Activated CD8-positive, alpha-beta memory T cell treated with anti-CD3 and anti-CD28 coated beads for 4 hours (primary cell): ENCODE results near the gene PPP1R2B.
"Not testable (repeated sequence)": the region's sequence is repeated elsewhere in the genome, so short reads cannot be mapped to it uniquely, and the experiment has no call there.

ENCODE experiments used
- DNase-seq, 2 donors: peaks; one replicate each; pipeline ENCODE4 v3.0.0-alpha.2; 2020; ENCODE audit warnings: low read depth in 2 of 2

PPP1R2B gene

DNA sequence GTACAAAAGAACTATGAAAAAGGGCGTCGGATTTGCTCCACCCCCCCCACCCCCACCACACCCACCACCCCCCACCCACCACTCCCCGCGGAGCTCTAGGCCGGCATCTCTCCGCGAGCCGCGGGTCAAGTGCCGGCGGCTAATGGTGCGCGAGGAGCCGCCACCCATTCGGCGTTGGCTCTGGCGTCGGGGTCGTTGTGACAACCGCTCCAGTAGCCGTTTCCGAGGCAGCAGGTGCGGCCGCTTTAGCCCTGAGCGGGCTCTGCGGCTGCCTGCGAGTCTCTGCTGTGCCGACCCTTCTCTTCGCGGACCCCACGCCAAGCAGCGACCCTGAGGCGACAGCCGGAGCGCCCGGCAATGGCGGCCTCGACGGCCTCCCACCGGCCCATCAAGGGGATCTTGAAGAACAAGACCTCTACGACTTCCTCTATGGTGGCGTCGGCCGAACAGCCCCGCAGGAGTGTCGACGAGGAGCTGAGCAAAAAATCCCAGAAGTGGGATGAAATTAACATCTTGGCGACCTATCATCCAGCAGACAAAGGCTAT, at the start of gene PPP1R2B:
Gene PPP1R2B, plus strand, starts transcription at position 90 of the 546 bp plus-strand sequence. Its CDS starts 268 bp downstream, at position 358.
- no peak for DNase-seq

DNA sequence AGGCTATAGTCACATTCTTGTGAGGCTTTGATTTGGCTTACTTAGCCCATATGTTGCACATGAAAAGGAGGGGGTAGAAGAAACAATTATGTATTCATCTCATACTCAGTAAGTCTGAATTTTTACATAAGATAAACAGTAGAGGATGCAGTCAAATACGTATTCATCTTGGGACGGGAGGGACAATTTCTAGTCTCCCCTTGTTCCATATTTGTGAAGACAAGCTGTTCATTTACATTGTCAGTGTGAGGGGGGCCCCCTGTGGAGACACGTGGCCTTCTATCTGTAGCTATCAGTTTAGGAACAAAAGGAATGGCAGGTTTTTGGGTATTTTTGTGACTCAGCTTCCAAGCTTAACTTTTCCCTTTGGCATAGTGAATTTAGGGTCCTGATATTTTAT, 49.2 kb upstream of the PPP1R2B start:
- DNase-seq: no peak

DNA sequence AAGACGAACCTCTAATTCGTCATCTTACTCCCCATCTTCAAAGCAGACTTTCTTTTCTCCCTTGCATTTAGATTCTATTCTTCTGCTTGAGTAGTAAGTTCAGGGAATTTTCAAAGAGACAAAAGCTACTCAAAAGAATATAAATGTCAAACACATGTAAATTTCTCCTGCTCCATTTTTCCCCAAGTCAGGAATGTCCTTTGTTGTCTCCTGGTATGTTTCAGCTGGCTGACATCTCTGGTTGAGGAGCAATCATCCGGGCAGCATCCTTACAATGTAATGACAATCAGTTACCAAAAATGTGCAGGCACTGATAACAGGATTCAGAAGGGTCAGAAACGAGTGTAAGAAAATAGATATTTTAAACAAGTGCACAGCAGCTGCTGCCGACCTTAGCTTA, 47.6 kb upstream of the PPP1R2B start:
- no peak for DNase-seq

DNA sequence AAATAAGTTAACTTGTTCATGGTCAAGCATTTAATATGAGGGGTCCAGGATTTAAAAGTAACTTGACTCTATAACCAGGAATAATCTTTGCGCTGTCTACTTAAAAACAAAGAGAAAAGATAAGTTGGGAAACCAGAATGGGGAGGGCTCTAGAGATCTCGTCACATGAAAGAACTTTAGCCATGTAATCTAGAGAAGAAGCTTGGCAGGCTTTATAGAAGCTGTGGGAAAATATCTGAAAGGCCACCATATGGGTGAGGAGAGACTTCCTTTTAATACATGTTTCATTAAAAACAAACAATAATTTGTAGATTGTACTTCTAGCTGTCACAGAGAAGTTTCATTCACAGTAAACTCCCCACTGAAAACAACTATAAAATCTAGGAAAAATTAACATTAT, 46.7 kb upstream of the PPP1R2B start:
- no peak for DNase-seq

DNA sequence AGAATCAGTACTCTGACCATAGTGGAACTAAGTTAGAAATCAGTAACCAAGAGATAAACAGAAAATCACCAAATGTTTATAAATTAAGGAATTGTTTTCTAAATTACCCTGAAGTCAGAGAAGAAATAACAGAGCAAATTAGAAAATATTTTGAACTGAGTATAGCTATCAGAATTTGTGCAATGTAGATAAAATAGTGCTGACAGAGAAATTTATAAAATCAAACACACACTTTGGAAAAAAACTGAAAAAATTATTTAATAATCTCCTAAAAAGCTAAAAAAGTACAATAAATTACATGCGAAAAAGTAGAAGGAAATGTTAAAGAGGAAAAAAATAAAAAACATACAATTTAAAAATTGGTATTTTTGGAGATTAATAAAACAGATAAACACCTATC, 37.1 kb upstream of the PPP1R2B start:
- DNase-seq: no peak

DNA sequence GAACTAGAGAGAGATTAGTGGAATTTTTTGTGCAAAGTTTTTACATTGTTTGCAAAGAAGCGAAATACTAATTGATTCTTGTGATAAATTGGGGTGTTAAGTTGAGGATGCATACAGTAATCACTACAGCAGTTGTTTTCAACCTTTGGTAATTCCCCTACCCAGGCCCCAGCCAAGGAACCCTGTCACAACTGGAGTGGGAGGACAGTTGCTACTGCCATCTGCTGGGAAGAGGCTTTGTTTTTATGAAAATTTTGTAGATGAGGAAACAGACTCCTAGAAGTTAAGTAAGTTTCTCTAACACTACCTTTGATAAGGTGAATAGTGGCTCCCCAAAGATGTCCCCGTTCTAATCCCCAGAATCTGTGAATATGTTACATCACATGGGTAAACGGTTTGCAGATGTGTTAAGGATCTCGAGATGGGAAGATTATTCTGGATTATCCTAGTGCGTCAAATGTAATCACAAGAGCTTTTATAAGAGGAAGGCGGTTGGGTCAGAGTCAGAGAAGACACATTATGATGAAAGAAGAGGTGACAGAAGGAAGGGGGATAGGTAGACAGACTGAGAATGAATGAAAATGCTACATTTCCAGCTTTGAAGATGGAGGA, 34.0 kb upstream of the PPP1R2B start:
- DNase-seq: no peak

DNA sequence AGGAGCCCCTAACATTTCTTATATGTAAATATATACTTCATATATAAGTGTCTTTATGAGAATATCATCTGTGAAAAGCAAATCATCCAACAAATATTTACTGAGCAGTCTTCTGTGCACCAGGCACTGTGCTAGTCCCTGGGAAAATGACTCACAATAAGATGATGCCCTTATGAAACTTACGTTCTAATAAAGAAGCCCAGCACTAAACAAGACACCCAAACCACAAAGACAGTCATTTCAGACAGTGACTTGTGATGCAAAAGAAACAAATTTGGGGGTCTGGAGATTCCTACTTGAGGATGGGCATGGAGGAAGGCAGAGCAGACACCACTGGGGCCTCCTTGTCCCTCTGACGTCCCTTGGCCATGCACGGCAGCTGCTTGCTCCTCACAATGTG, 30.6 kb upstream of the PPP1R2B start:
- DNase-seq: no peak

DNA sequence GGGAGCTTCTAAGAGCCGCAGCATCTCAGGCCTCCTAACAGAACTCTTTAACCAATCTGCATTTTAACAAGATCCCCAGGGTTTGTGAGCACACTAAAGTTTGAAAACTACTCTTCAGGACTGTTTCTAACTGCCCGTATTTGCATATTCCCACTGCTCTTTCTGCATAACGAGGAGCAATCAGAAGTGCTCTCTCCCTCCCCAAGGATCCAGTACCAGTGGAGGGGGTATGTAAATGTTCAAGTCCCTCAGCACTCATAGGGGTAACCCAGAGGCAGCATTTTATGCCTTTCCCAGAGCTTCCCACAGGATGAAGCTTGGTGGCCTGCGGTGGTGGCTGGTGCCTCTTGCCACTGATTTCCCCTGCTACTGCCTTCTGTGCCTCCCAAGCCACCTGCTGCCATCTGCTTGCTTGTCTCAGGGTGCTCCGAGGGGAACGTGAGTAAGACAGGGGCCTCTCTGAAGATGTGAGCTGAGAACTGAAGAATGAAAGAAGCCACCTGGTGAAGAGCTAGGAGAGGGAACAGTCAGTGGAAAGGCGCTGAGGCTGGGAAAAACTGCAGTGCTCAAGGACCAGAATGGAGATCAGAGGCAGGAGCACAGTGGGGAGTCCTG, 30.0 kb upstream of the PPP1R2B start:
- DNase-seq: no peak

DNA sequence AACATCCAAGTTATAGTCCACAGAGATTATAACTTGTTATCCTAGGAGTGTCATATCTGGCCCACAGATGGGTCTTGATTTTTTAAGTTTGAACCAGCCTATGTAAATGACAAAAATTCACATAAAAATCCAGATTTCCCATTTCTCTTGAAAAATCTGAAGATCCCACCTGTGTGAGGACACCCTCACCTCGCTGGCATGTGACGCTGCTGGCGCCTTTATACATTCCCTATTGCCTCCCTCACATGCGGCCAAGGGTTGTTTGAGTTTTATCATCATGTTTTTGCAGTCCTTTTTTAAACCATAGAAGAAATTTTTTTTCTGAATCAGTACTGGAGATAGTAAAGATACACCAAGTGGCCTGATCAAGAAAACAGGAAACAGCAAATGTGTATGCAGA, 25.9 kb upstream of the PPP1R2B start:
- no peak for DNase-seq

DNA sequence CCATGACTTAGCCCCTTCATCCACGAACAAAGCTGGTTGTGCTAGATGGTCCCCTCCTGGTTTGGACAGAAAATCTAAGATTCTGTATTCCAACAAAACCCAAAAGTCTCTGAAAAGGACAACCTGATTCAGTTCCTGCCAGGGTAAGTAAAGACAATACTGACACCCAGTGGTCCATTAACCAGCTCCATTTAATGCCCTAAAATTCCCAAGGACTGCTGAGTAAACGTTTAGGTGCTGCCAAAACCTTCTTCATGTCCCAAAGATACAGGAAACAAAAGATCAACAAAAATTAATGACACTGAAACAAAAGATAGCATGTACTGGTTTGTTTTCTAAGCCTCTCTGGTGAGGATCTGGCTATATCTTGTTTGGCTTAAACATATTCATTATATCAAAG, 25.3 kb upstream of the PPP1R2B start:
- no peak for DNase-seq

DNA sequence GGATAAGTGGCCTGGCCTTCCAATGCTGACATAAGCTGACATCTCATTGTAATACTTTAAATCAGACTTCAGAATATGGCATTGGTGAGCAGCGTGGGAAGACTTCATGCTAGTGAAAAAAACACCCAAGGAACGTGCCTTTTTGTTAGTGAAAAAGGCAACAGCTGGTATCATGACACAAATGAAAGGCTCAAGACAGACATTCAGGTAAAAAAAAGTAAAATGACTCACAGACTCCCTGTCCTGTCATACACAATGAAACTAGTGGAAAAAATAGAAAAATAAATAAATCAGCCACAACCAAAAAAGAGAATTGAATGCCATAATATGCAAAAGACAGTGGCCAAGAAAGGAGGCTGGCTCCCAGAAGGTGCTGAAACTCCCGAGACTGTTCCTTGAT, 24.4 kb upstream of the PPP1R2B start:
- DNase-seq: no peak

DNA sequence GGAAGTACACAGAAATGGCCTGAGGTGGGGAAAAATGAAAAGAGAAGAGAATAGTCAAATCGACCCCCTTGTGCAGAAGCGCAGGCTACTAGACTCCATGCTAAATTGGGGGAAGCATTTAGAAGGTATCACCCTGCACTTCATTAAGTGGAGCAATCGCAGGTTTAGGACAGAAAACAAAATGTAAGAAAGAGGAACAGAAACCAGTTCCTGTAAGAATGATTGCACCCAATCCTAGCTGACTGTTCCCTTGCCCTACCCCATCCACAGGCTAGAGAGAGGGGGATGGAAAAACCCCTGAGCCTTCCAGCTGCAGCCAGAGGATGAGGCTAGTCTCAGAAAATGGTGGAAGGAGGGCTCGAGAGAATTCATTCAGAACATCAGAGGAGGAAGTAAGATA, 23.9 kb upstream of the PPP1R2B start:
- DNase-seq: no peak

DNA sequence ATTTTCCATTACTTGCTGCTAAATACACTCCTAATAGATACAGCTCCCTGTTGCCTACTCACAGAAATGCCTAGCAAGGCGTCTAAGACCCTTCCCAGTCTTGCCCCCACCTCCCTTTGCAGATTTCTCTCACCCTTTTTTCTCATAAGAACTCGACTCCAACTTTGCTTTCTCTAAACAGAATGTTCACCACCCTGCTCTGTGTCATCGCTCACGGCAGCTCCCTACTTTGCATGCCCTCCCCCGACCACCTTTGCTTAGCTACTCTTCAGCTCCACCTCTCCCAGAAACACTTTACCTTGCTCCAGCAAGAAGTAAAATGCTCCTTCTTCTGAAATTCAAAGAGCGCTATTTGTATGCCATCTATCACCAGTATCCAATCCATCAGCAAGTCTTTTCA, 15.2 kb upstream of the PPP1R2B start:
- no peak for DNase-seq

DNA sequence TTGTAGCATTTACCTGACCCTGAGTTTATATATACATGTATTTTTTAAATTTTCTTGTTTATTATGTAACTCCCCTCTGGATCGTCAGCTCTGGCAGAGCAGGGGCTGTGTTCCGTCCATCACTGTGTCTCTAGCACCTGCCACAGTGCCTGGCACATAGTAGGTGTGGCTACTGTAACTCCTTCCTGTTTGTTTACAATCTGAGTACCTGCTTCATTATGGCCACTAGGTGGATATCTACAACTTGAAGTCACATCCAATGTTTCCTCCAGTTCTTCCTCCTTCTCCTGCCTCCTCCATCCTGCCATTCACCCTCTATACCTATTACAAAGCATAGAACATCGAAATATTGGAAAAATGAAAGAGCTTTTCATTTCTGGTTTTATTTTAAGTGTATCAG, 14.2 kb upstream of the PPP1R2B start:
- DNase-seq: no peak

DNA sequence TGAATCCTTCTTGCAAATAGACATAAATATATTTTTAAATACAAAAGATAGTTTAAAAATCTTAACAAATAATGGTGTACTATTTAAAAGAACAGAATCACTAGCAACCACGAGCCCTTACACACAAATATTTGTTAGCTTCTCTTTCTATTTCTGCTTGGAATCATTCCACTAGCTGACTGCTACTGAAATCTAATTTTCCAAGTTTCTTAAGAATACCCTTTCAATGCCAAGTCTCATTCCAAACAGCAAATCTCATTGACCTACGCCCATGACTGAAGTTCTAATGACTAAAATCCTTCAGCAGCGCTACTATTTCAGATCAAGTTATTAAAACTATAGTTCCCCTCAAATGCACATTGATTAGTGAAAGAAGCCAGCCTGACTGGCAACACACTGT, 13.2 kb upstream of the PPP1R2B start:
- no peak for DNase-seq

DNA sequence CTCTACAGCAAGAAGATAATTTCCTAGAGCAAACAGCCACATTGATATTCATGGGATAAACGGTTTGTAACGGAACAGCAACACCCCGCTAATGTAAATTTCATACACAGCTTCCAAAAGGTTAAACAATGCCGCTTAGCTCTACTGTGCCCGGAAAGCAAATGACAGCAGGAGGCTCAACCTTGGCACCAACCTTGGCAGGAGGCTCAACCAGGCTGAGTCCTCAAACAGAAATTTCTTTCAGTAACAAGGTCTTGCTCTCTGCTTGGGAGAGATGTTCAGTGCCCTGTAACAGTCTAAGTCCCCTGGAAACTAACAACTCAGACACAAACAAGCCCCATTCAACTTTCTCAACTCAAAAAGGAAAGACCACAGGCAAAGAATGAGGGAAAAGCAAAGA, 11.1 kb upstream of the PPP1R2B start:
- no peak for DNase-seq

DNA sequence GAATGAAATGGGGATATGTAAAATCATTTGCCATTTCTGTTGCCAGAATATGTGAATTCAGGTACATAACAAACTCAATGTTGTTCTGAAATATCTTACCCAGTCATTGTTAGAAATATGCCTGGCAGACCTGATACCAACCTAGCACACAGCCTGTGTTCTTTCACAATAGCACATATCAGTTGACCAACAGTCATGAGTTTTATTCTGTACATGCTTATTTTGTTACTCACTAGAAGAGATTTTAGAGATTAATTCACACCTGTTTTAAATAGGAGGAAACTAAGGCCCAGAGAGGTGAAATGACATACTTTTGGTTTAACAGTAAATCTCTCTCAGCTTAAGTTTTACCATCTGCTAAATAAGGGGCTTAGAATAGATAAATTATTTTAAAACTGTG, 8.4 kb upstream of the PPP1R2B start:
- DNase-seq: no peak

DNA sequence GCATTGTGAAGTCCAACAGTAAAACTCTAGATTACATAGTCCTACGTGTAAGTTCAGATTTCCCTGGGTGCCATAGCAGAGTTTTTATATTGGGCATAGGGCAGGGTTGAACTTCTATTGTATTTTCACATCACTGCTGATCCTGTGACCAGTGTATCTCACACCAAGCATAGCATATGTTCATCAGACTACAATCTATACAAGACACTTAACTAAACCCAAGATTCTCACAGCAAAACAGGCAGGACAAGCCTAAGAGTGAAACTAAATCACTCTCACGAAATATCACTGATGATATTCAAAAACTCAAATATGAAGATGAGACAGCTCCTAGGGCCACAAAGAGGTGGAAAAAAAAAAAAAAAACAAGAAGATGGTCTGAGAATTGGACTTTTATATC, 3.2 kb upstream of the PPP1R2B start:
- no peak for DNase-seq

DNA sequence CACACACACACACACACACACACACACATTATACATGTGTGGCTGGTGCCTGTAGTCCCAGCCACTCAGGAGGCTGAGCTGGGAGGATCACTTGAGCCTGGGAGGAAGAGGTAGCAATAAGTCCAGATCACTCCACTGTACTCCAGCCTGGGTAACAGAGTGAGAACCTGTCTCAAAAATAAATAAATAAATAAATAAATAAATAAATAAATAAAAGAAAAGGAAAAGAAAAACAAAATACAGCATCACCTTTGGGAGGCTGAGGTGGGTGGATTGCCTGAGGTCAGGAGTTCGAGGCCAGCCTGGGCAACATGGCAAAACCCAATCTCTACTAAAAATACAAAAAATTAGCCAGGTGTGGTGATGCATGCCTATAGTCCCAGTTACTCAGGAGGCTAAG, 1.6 kb upstream of the PPP1R2B start:
- not testable (repeated sequence) for DNase-seq

DNA sequence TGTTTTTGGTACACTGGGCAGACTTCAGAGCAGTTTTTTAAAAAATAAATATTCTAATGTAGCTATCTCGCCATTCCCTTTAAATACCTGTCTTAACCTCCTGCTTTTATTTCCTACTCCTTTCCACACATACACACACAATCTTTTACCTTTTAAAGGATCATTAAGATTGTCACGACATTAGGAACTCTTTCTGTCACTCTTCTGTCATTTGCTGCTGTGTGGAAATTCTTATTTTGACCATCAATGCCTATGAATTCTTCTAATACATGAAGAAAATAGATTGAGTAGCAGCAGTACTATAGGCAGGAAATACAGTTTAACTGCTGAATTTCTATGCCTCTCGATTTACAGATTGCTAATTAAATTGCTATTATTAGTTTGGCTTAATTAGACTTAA, 1.8 kb downstream of the PPP1R2B start:
- DNase-seq: no peak

DNA sequence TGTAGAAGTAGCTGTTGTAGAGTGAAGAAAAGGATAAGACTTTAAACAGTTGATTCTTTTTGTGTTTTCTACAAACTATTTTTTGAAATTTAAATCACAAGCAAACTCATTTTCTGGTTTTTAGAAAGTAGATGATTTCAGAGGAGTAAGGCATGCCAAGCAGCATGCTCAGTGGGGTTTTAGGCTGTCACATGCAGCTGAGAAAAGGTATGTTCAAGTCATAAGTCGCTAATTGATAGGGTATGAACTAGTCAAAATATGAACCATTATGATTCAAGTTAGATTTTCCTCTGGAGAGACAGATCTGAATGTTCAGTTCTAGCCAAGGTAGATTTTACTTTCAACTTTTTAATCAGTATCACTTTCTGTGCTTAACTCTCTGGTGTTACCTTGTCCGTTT, 3.0 kb downstream of the PPP1R2B start:
- not testable (repeated sequence) for DNase-seq

DNA sequence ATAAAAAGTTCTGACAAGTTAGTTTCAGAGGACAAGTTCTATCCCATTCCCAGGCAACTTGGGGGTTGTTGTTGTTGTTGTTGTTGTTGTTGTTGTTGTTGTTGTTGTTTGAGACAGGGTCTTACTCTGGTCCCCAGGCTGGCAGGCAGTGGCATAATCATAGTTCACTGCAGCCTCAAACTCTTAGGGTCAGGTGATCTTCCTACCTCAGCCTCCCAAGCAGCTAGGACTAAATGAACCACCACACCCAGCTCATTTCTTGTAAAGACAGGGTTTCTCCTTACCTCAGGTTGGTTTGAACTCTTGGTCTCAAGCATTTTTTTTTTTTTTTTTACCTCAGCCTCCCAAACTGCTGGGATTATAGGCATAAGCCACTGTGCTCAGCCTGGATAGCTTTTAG, 15.3 kb downstream of the PPP1R2B start:
- DNase-seq: no peak

DNA sequence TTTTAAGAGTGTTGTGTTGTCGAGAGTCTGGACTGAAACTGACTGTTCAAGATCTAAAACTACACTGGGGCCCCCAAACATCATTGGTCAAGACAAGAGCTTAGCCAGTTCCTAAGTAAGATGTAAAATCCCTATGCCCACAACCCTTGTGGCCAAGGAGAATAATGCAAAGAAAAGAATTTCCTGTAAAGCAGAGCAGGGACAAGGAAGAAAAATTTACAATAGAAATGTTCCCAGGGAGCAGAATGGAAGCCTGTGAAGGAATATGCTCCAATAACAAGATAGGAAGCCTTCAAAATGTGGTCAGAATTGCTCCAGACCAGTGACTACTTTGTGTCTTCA, 20.4 kb downstream of the PPP1R2B start:
- no peak for DNase-seq

DNA sequence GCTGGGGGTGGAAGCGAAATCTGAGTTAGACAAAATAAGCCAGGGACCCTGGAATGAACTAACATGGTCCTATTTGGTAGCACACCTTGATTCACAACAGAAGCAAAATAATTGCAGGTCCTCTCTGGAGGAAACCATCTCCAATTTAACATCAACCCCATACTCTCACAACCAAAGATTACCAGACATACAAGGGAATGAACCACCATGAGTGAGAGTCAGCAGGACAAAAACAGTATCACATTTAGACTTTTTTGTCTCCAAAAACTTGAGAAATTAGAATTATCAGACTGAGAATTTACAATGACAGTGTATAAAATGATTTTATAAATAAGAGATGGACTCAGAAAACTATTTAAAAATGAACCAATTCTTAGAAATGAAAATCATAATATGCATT, 21.1 kb downstream of the PPP1R2B start:
- DNase-seq: no peak
